HFFc6 (cell line): Measurements from ENCODE around the gene CELF5. TPM values are rescaled to one million over a fixed set of nuclear protein-coding genes. Genes with fewer than 3 reads are reported as not detected.

ENCODE experiments used
- DNase-seq: peaks from one replicate; pipeline ENCODE4 v3.0.0-alpha.2; 2018
- H3K27ac Mint-ChIP-seq: 2 replicates; pipeline ENCODE4 v1.8.0; 2020; ENCODE audit warnings: mild to moderate bottlenecking, mixed read lengths
- H3K27me3 Mint-ChIP-seq: 2 replicates; pipeline ENCODE4 v1.8.0; 2021; ENCODE audit warnings: mild to moderate bottlenecking, moderate library complexity, mixed read lengths; ENCODE audit not compliant: insufficient read depth
- H3K36me3 Mint-ChIP-seq: 2 replicates; pipeline ENCODE4 v1.8.0; 2021; ENCODE audit warnings: low read depth, mixed read lengths
- H3K4me1 Mint-ChIP-seq: 2 replicates; pipeline ENCODE4 v1.8.0; 2020; ENCODE audit warnings: low read depth, mixed read lengths
- H3K4me3 Mint-ChIP-seq: 2 replicates; pipeline ENCODE4 v1.8.0; 2020; ENCODE audit warnings: mild to moderate bottlenecking, moderate library complexity, mixed read lengths
- H3K9me3 Mint-ChIP-seq: 2 replicates; pipeline ENCODE4 v1.8.0; 2020; ENCODE audit warnings: mild to moderate bottlenecking, mixed read lengths
- CTCF ChIP-seq: fragments of 200-600 bp; sonication (generic); IDR thresholded peaks from 2 replicates; pipeline ENCODE4 v1.5.0; 2021; ENCODE audit warnings: antibody characterized with exemption, mild to moderate bottlenecking
- total RNA-seq, 6 experiments: library from RNA; stranded (reverse); fragmentation: NEBNext Ultra II Directional; extraction: Animal tissue kit (Norgen Biotek cat#: 25700); gene quantifications; 2 replicates in 1 of 6; 3 replicates in 5 of 6; pipeline ENCODE4 v1.2.3, GENCODE V29; 2021

CELF5 gene
- total RNA-seq, 6 experiments from 2014 or later: 0.20 to 0.46 (median 0.30) TPM; not detected in 3

GRCh38 chr19:3304871-3305423 is 80.5 kb downstream of the CELF5 start:
- peaks cover 14% of the 10 kb centered on the region for H3K27me3 Mint-ChIP-seq
- H3K36me3 Mint-ChIP-seq: peaks cover 4% of the 10 kb centered on the region; the same call in 1 of the 2 replicates
- H3K9me3 Mint-ChIP-seq: peaks cover 6% of the 10 kb centered on the region
- H3K4me3 Mint-ChIP-seq: no peak overlapping the region
- DNase-seq: peak; percentile 29
- H3K27ac Mint-ChIP-seq: no peak overlapping the region
- TF ChIP-seq CTCF: peak; percentile 95
- H3K4me1 Mint-ChIP-seq: no peaks in the 10 kb centered on the region

- H3K9me3 Mint-ChIP-seq: peaks cover 4% of the 10 kb centered on the region; the same call in 1 of the 2 replicates
- no peak overlapping the region for H3K4me3 Mint-ChIP-seq
- TF ChIP-seq CTCF: no peak
- H3K4me1 Mint-ChIP-seq: no peaks in the 10 kb centered on the region
- no peak for DNase-seq
- no peaks in the 10 kb centered on the region for H3K36me3 Mint-ChIP-seq
- no peak overlapping the region for H3K27ac Mint-ChIP-seq
- peaks cover 25% of the 10 kb centered on the region for H3K27me3 Mint-ChIP-seq
Observed at GRCh38 chr19:3309724-3310123, 85.3 kb downstream of the CELF5 start.

- Mint-ChIP-seq H3K4me1 (no peaks in the 10 kb centered on the region), H3K9me3 (peaks cover 4% of the 10 kb centered on the region; the same call in 1 of the 2 replicates), H3K27me3 (peaks cover 22% of the 10 kb centered on the region), H3K27ac (no peak overlapping the region), H3K36me3 (no peaks in the 10 kb centered on the region), H3K4me3 (no peak overlapping the region)
- TF ChIP-seq CTCF: no peak
- no peak for DNase-seq
Observed at GRCh38 chr19:3310280-3310679, 85.8 kb downstream of the CELF5 start.

- Mint-ChIP-seq H3K9me3 (peaks cover 4% of the 10 kb centered on the region; the same call in 1 of the 2 replicates), H3K36me3 (no peaks in the 10 kb centered on the region), H3K27me3 (peaks cover 21% of the 10 kb centered on the region), H3K27ac (no peak overlapping the region), H3K4me1 (no peaks in the 10 kb centered on the region), H3K4me3 (no peak overlapping the region)
- DNase-seq: no peak
- no peak for TF ChIP-seq CTCF
Observed at GRCh38 chr19:3310711-3311110, 86.2 kb downstream of the CELF5 start.

- Mint-ChIP-seq H3K36me3 (no peaks in the 10 kb centered on the region), H3K27ac (no peak overlapping the region), H3K27me3 (peaks cover 24% of the 10 kb centered on the region), H3K4me3 (no peak overlapping the region), H3K9me3 (peaks cover 4% of the 10 kb centered on the region; the same call in 1 of the 2 replicates), H3K4me1 (no peaks in the 10 kb centered on the region)
- DNase-seq: no peak
- no peak for TF ChIP-seq CTCF
Observed at GRCh38 chr19:3313199-3313575, 88.7 kb downstream of the CELF5 start.
